ENCODE measurements around the gene RNASE3.
"Not testable (repeated sequence)": the region's sequence is repeated elsewhere in the genome, so short reads cannot be mapped to it uniquely, and the experiment has no call there.

Gene RNASE3

GRCh38 chr14:20891126-20891825 lies at the start of gene RNASE3:
RNASE3 (plus strand) TSS chr14:20891385; CDS start chr14:20891687, 302 bp downstream.
- intact Hi-C loops (cut with DNase I); DNase-seq: not testable (repeated sequence)

DNA sequence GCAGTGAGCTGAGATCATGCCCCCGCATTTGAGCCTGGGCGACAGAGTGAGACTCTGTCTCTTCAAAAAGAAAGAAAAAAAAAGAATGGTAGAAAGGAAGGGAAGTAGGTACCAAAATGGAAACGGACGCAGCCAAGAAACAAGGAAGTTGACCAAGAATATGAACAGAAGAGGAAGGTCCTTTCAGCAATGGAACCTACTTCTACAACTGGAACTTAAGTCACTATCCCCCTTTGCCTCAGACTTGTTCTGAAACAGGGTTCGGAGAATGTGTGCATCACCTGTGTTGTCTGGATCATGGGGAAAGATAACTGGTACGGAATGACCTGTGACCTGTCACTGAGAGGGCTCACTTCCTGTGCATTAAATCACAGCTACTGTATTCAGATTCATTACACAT lies 44.6 kb upstream of the RNASE3 start:
- intact Hi-C loops (cut with DNase I), result no loop called here
- DNase-seq, result no peak

DNA sequence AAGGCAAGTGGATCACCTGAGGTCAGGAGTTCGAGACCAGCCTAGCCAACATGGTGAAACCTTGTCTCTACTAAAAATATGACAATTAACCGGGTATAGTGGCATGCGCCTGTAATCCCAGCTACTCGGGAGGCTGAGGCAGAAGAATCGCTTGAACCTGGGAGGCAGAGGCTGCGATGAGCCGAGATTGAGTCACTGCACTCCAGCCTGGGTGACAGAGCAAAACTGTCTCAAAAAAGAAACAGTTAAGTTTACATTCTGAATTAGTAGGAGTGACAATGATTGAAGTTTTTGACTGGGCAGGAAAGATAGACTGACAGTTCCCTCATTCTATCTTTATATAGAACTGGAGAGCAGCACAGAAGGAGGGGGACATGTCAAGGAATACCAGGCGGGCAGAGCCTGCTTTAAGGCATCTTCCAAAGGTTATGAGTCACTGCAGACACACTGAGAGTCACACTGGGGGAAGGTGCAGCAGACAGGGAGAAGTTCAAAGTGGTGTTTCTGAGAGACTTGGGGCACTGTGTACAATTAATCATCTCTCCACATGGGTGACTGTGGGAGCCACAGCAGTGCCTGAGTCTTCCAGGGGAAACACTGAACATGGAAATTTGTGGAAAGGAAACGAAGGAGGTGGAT lies 42.8 kb upstream of the RNASE3 start:
- DNase-seq, result peak in 13 of 42 donors; percentile 8 to 64 (median 28)
- intact Hi-C loops (cut with DNase I), result no loop called here

- peak in 31 of 42 donors; percentile 7 to 66 (median 38) for DNase-seq
- intact Hi-C loops (cut with DNase I), result no loop called here
Observed at GRCh38 chr14:20848955-20849570, 42.1 kb upstream of the RNASE3 start.

- no peak for DNase-seq
- intact Hi-C loops (cut with DNase I), result loop anchor here (10.0 kb wide), 2 partner anchors 112 to 252 kb away; partner anchors contain the start of gene TMEM253
Observed at GRCh38 chr14:20853042-20853441, 38.1 kb upstream of the RNASE3 start.

DNA sequence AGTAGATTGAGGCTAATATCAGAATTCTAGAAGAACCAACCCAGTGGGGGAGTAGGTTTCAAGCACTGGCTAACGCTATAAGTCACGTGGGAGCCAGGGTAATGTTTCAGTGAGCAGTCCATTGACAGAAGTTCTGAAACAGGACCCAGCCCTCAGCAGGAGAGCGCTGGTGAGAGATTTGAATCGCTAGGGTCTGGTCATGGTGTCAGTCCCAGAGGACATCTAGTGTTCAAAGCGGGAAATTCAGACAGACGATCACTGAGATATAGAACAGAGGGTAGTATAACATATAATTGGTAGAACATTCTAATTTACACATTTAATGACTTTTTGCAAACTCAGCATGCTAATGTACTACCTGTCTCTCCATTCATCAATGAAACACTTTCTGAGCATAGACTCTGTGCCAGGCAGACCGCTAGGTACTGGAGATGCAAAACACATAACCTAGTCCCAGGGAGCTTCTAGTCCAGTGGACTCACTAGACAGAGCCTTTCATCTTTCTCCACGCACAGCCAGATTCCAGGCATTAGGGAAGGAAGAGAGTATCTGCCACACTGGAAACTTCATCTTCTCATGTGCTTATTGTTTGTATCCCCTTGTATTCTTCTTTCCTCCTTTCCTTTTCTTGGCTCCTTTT lies 35.4 kb upstream of the RNASE3 start:
- intact Hi-C loops (cut with DNase I), result loop anchor here (2.0 to 10.0 kb wide), 3 partner anchors 109 to 249 kb away; partner anchors contain the start of gene TMEM253
- DNase-seq, result peak; percentile 16 to 88 (median 68)

- intact Hi-C loops (cut with DNase I), result loop anchor here (10.0 kb wide), 2 partner anchors 108 to 248 kb away; partner anchors contain the start of gene TMEM253
- no peak for DNase-seq
Observed at GRCh38 chr14:20857207-20857606, 34.0 kb upstream of the RNASE3 start.

DNA sequence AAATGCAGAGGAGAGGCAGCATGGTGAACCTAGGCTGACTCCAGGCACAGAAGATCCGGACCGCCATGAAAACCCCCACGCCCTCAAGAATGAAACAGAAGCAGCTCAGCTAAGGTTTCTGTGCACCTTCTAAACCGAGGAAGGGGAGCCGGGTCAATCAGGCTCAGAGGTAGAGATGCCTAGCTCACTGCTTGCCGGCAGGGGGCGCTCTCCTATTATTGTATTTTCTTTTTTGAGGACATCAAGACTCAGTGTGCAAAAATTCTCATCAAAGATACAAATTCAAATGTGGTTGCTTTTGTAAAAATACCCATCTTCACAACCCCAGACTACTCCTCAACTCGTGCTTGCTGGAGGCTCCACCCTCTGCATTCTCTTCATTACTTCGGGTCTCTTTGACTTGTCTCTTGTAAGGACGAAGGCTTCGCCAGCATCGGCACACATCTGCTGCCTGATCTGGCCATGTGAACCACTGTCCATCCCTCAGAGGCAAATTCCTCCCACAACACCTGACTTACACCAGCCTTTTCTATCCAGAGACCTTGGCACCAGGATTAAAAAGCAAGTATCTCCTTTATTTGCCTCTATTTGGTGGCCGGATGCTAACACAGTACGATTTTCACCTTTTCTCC lies 33.4 kb upstream of the RNASE3 start:
- intact Hi-C loops (cut with DNase I), result loop anchor here (10.0 kb wide), 2 partner anchors 107 to 247 kb away; partner anchors contain the start of gene TMEM253
- peak; percentile 52 to 94 (median 80) for DNase-seq

DNA sequence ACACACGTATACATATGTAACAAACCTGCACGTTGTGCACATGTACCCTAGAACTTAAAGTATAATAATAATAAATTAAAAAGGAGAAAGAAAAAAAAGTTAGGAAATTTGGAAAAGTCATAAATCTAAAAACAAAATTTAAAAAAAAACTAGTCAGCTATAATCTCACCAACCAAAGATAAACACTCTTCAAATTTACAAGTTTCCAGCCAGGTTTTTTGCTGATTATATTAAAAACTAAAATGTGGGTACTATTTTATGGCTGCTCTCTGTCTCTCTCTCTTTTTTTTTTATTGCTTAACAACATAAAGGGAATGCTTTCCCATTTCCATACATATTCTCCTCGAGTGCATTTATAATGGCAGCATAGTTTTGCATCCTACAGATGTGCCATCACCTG lies 25.0 kb upstream of the RNASE3 start:
- no peak for DNase-seq
- intact Hi-C loops (cut with DNase I), result no loop called here

GRCh38 chr14:20866963-20867362 lies 24.2 kb upstream of the RNASE3 start:
- DNase-seq, result peak in 23 of 42 donors; percentile 18 to 66 (median 38)
- intact Hi-C loops (cut with DNase I), result no loop called here

DNA sequence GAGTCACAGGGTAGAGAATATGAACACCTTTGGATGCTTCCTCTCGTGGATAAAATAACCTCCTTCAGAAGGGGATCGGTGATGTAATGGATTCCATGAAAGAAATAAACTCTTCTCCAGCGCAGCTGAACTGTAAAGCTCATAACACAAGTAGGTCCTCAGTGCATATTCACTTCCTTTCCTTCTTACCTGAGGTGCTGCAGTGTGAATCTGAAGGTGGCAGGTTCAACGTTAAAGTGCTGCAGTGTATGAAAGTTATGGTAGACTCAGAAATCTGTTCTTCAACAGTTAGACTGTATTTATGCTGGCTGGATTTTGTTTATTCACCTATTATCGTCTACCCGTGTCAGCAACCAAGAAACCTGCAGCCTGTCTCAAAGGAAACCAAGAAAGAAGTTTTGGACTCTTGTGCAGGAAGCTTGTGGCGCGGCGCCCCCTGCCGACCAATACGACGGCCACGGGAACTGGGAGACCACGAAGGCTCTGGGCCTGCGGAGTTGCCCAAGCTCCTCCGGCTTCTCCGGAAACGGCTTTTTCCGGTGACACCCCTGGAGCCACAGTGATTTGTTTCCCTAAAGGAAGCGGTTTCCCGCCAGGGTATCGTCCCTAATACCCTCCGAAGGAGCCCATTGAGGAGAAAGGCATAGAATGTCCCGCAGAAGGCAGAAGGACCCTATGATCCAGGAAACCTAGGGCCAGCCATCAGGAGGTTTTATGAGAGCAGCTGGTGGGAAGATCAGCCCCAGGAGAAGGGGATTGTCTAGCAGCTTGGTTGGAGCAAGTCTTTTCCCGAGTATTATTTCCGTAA lies 17.6 kb upstream of the RNASE3 start:
- DNase-seq, result peak; percentile 64 to 93 (median 84)
- intact Hi-C loops (cut with DNase I), result no loop called here

DNA sequence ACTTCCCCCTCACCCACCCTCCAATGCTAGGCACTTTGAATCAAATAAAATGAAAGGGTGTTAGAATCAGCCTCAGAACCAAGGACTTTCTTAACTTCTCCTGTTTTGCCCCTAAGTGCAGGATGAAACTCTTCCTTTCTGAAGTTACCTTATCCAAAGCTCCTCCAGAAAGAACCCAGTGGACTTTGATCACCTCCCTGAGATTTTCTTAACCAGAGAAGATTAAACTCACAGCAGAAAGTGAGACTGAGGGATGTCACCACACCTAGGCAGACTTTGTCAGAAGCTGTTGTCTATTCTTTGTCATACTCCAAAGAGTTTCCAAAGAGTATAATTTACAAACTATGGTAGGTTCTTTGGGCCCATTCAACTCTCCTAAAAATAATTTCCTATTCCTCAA lies 14.2 kb upstream of the RNASE3 start:
- intact Hi-C loops (cut with DNase I), result no loop called here
- no peak for DNase-seq

DNA sequence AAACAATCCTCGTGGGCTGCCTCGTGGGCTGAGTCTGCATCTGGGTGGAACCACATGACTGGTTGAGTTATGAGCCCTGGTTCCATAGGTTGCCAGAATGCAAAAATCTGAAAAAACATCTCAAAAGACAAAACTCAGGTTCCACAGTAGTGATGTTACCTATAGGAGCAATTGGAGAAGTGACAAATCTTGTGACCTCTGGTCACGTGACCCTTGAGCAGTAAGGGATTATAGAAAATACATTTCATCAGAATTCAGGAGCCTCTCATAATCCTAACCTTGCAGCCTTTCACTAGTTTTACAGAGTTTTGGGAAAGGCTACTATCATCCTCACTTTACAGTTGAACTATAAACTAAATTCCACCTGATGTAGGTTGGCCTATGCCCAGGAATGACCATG lies 12.5 kb upstream of the RNASE3 start:
- DNase-seq, result no peak
- intact Hi-C loops (cut with DNase I), result no loop called here

- DNase-seq; intact Hi-C loops (cut with DNase I): not testable (repeated sequence)
Observed at GRCh38 chr14:20881229-20881628, 10.0 kb upstream of the RNASE3 start.

GRCh38 chr14:20882787-20883186 lies 8.4 kb upstream of the RNASE3 start:
- intact Hi-C loops (cut with DNase I), result not testable (repeated sequence)

GRCh38 chr14:20888411-20888810 lies 2.8 kb upstream of the RNASE3 start:
- not testable (repeated sequence) for DNase-seq

More at GRCh38 chr14:20882787-20883186, 8.4 kb upstream of the RNASE3 start:
- DNase-seq, result not testable (repeated sequence)

DNA sequence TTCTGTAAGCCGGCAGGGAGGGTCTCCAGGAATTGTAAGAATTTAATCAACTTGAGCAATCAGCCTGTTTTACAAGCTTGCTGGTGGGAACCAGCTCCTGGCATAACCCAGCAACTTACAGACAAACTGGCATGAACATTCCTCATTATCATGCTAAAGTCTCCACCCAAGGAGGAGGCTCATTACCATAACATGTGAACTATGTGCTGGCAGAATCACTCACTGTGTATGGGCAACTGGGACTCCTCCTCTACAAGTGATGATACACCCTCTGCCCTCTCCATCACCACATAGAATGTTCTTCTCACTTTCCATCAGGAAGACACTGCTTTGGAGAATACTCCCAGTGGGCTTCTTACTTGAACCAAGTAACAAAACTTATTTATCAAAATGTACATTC lies 4.1 kb downstream of the RNASE3 start:
- DNase-seq; intact Hi-C loops (cut with DNase I): not testable (repeated sequence)

More at GRCh38 chr14:20888411-20888810, 2.8 kb upstream of the RNASE3 start:
- intact Hi-C loops (cut with DNase I), result not testable (repeated sequence)
